ENCODE data around the gene UBXN11.

The UBXN11 gene

GRCh38 chr1:26257222-26257621 lies 49.2 kb downstream of the UBXN11 start:
- no peak overlapping the region for H3K4me3 ChIP-seq (ENCODE audit: low read length)
- DNase-seq (ENCODE audit: low read depth): no peak
- TF ChIP-seq CTCF (conservative IDR thresholded peaks at IDR 0.05; ENCODE audit: low read length): no peak

- no peak for DNase-seq (ENCODE audit: low read depth)
- H3K4me3 ChIP-seq (ENCODE audit: low read length): no peak overlapping the region
- no peak for TF ChIP-seq CTCF (conservative IDR thresholded peaks at IDR 0.05; ENCODE audit: low read length)
These were observed 52.0 kb downstream of the UBXN11 start for GRCh38 chr1:26254404-26254803.

GRCh38 chr1:26252718-26253117 lies 53.7 kb downstream of the UBXN11 start:
- no peak for TF ChIP-seq CTCF (conservative IDR thresholded peaks at IDR 0.05; ENCODE audit: low read length)
- H3K4me3 ChIP-seq (ENCODE audit: low read length): no peak overlapping the region
- no peak for DNase-seq (ENCODE audit: low read depth)

GRCh38 chr1:26239936-26240335 lies 66.5 kb downstream of the UBXN11 start:
- no peak for TF ChIP-seq CTCF (conservative IDR thresholded peaks at IDR 0.05; ENCODE audit: low read length)
- DNase-seq (ENCODE audit: low read depth): peak; percentile 68

GRCh38 chr1:26237230-26237966 lies 69.0 kb downstream of the UBXN11 start:
- peak; percentile 5 for DNase-seq (ENCODE audit: low read depth)
- no peak overlapping the region for H3K4me3 ChIP-seq (ENCODE audit: low read length)
- no peak for TF ChIP-seq CTCF (conservative IDR thresholded peaks at IDR 0.05; ENCODE audit: low read length)

More at GRCh38 chr1:26239936-26240335, 66.5 kb downstream of the UBXN11 start:
- no peak overlapping the region for H3K4me3 ChIP-seq (ENCODE audit: low read length)

GRCh38 chr1:26234644-26235370 lies 71.6 kb downstream of the UBXN11 start:
- TF ChIP-seq CTCF (conservative IDR thresholded peaks at IDR 0.05; ENCODE audit: low read length): no peak
- peak; percentile 6 for DNase-seq (ENCODE audit: low read depth)

More at GRCh38 chr1:26234644-26235370, 71.6 kb downstream of the UBXN11 start:
- H3K4me3 ChIP-seq (ENCODE audit: low read length): peak overlapping the region; percentile 98

All from AG10803 (cell line).